ENCODE results near the gene OVCA2. TPM values are rescaled to one million over a fixed set of nuclear protein-coding genes. Genes with fewer than 3 reads are reported as not detected.
A peak's percentile ranks its signal among the peaks of the same experiment; 100 is the strongest.

OVCA2 gene
- total and polyA plus RNA-seq, 12 donors, result 15.3 to 47.5 (median 17.7) TPM

GRCh38 chr17:2049333-2050299 lies 7.8 kb downstream of the OVCA2 start:
- intact Hi-C loops (cut with DNase I), result loop anchor here in 7 of 10 donors (5.0 to 10.0 kb wide), 6 partner anchors 125 to 385 kb away; partner anchors contain the start of gene WDR81 (in 2 of the 7)
- peaks cover 0 to 3% (median 0%) of the 10 kb centered on the region in 9 donors for H3K36me3 ChIP-seq

GRCh38 chr17:2050300-2051060 lies 8.7 kb downstream of the OVCA2 start:
- intact Hi-C loops (cut with DNase I), result loop anchor here in 5 of 10 donors (5.0 to 10.0 kb wide), 4 partner anchors 124 to 344 kb away; no protein-coding TSS in a partner anchor
- Histone ChIP-seq H3K36me3 (no peaks in the 10 kb centered on the region), H3K9me3 (no peaks in the 10 kb centered on the region), H3K4me1 (peaks cover 18 to 54% (median 45%) of the 10 kb centered on the region in 9 donors), H3K27me3 (peaks cover 0 to 63% (median 10%) of the 10 kb centered on the region in 7 donors), H3K4me3 (peak overlapping the region; percentile 38 to 88 (median 58)), H3K27ac (peak overlapping the region in 7 of 10 donors; percentile 25 to 61 (median 31))
- WGBS, 2 donors, result 0 to 1% methylated on average over 58 to 85 of the region's 88 CpGs
- DNase-seq, result peak in 1 of 2 donors; percentile 72
- peak; percentile 37 to 61 (median 42) for ATAC-seq
- no peak for TF ChIP-seq CTCF (IDR thresholded peaks at IDR 0.05)

More at GRCh38 chr17:2049333-2050299, 7.8 kb downstream of the OVCA2 start:
- H3K27ac ChIP-seq, result peak overlapping the region in 8 of 10 donors; percentile 37 to 77 (median 52)
- ATAC-seq (peak; percentile 31 to 71 (median 53)), DNase-seq (peak; percentile 89)
- H3K9me3 ChIP-seq, result no peaks in the 10 kb centered on the region
- H3K27me3 ChIP-seq, result peaks cover 0 to 55% (median 9%) of the 10 kb centered on the region in 7 donors
- peak overlapping the region; percentile 58 to 88 (median 74) for H3K4me3 ChIP-seq
- 2% methylated on average over 87 to 104 of the region's 104 CpGs for WGBS, 2 donors
- H3K4me1 ChIP-seq, result peaks cover 18 to 54% (median 40%) of the 10 kb centered on the region in 9 donors
- no peak for TF ChIP-seq CTCF (IDR thresholded peaks at IDR 0.05)

GRCh38 chr17:2051061-2051932 lies 9.5 kb downstream of the OVCA2 start:
- no peaks in the 10 kb centered on the region for H3K9me3 ChIP-seq
- H3K4me1 ChIP-seq, result peaks cover 18 to 55% (median 47%) of the 10 kb centered on the region in 9 donors
- DNase-seq (no peak), ATAC-seq (peak in 1 of 8 donors; percentile 2)
- TF ChIP-seq CTCF (IDR thresholded peaks at IDR 0.05), result no peak
- WGBS, 2 donors, result 6 to 10% methylated on average over 74 to 81 of the region's 81 CpGs
- intact Hi-C loops (cut with DNase I), result loop anchor here in 5 of 10 donors (5.0 to 10.0 kb wide), 4 partner anchors 124 to 344 kb away; no protein-coding TSS in a partner anchor
- peaks cover 0 to 1% (median 0%) of the 10 kb centered on the region in 9 donors for H3K36me3 ChIP-seq
- H3K4me3 ChIP-seq, result peak overlapping the region; percentile 38 to 88 (median 58)
- peak overlapping the region in 8 of 10 donors; percentile 25 to 62 (median 32) for H3K27ac ChIP-seq
- H3K27me3 ChIP-seq, result peaks cover 0 to 69% (median 11%) of the 10 kb centered on the region in 7 donors
